Measurements from ENCODE around the gene CHRNA4.

The CHRNA4 gene

DNA sequence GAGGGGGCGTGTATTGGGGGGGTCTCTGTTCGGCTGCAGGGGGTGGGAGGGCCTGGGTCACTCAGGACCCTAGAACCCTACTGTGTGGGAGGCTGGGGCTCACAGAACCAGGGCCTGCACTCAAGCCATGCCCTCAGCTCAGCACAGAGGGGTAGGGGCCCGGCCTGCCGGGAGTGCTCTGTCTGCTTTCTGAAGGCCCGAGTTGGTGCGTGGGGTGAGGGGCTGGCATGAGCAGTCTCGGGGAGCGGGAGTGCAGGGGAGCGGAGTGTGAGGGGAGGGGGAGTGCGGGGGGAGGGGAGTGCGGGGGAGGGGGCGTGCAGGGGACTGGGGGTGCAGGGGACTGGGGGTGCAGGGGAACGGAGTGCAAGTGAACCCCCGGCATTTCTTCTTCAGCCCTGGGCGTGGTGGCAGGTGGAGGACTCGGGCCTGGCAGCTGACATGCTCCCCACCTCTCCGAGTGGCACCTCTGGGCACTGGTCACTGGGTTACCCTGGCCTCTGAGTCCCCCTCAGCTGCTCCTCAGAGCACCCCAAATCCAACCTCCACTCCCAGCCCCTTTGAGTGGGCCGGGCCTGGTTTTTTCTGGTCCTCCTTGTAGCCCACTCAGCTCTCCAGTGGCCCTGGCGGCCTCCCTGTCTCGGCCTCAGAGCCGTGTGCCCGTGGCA, 67.1 kb downstream of the CHRNA4 start:
- no peak for DNase-seq (ENCODE audit: low read depth in 2 of 2, low spot score in 1 of 2)

DNA sequence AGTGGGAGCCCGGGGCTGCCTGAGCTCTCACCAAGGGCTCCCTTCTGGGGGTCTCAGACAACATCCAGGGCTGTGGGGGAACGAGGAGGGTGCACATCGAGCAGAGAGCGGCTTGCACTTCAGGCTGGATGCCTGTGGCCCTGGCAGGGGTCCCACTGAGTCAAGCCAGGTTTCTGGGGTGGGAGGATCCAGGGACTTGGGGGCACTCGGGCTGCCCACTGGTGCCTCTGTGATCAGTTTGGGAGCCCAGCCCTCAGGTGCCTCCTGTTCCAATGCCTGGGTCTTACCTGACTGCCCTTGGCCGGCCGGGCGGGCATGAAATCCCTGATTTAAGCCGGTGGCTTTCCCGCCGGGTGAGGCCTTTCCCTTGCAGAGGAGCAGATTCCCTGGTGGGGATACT, 67.7 kb downstream of the CHRNA4 start:
- DNase-seq (ENCODE audit: low read depth in 2 of 2, low spot score in 1 of 2) = no peak

Data from stimulated activated CD8-positive, alpha-beta memory T cell treated with anti-CD3 and anti-CD28 coated beads, Interleukin-4, amount 100 ng/mL, for 4 hours (primary cell).